K562 (cell line): Measurements from ENCODE around the gene PRKACA. TPM values are rescaled to one million over a fixed set of nuclear protein-coding genes. Genes with fewer than 3 reads are reported as not detected.

Source experiments
- CBFA2T2 ChIP-seq: fragments of 450-650 bp; conservative IDR thresholded peaks from 2 replicates; pipeline ENCODE4 v1.6.1; 2017; ENCODE audit warnings: mild to moderate bottlenecking
- CBFA2T3 ChIP-seq: fragments of 450-650 bp; IDR thresholded peaks from 2 replicates; pipeline ENCODE4 v1.6.1; 2017
- KDM1A ChIP-seq, 2 experiments: fragments of 450-650 bp; IDR thresholded peaks; 2 replicates each; pipeline ENCODE4 v1.6.1; 2016; ENCODE audit warnings: mild to moderate bottlenecking in 2 of 2
- KLF10 ChIP-seq: fragments of 250-450 bp; sonication (Bioruptor Pico); IDR thresholded peaks from 2 replicates; pipeline ENCODE4 v1.6.1; 2021; ENCODE audit warnings: matching md5 sums
- MCM7 ChIP-seq, 2 experiments: fragments of 450-650 bp; IDR thresholded peaks; 2 replicates each; pipeline ENCODE4 v1.6.1; 2016 to 2018
- PHF21A ChIP-seq: fragments of 450-650 bp; IDR thresholded peaks from 2 replicates; pipeline ENCODE4 v1.6.1; 2017; ENCODE audit warnings: low read depth, borderline replicate concordance
- POLR2A ChIP-seq: fragments of 450-650 bp; conservative IDR thresholded peaks from 2 replicates; pipeline ENCODE4 v1.6.1; 2016
- RBM15 ChIP-seq: fragments of 200-400 bp; formaldehyde crosslinking; IDR thresholded peaks from 2 replicates; pipeline ENCODE4 v1.6.1; 2018; ENCODE audit warnings: mild to moderate bottlenecking, low read length, moderate library complexity; ENCODE audit not compliant: insufficient read depth
- SRSF7 ChIP-seq: fragments of 200-400 bp; formaldehyde crosslinking; optimal IDR thresholded peaks from 2 replicates; pipeline ENCODE3; 2017; ENCODE audit warnings: mild to moderate bottlenecking, low read depth, low read length
- TAF15 ChIP-seq: fragments of 200-400 bp; formaldehyde crosslinking; IDR thresholded peaks from 2 replicates; pipeline ENCODE4 v1.6.1; 2017; ENCODE audit warnings: mild to moderate bottlenecking, low read depth, low read length, moderate library complexity
- TRIM24 ChIP-seq, 2 experiments: fragments of 450-650 bp; IDR thresholded peaks; 2 replicates each; pipeline ENCODE4 v1.6.1; 2016
- ZFP1 ChIP-seq: fragments of 450-650 bp; formaldehyde crosslinking; IDR thresholded peaks from 2 replicates; pipeline ENCODE4 v1.4.0; 2020; ENCODE audit warnings: mild to moderate bottlenecking, mixed read lengths
- ZKSCAN8 ChIP-seq: fragments of 200-800 bp; sonication (Bioruptor generic); IDR thresholded peaks from 2 replicates; pipeline ENCODE4 v1.6.1; 2016; ENCODE audit warnings: missing genetic modification characterization, missing compliant biosample characterization
- ZNF253 ChIP-seq: fragments of 250-450 bp; sonication (Bioruptor Pico); conservative IDR thresholded peaks from 2 replicates; pipeline ENCODE4 v1.6.1; 2021; ENCODE audit warnings: mild to moderate bottlenecking
- ZNF584 ChIP-seq: fragments of 200-800 bp; sonication (Bioruptor generic); IDR thresholded peaks from 2 replicates; pipeline ENCODE4 v1.6.1; 2016; ENCODE audit warnings: low read depth, mild to moderate bottlenecking, missing genetic modification characterization, missing compliant biosample characterization
- ZNF668 ChIP-seq: fragments of 250-450 bp; sonication (Bioruptor Pico); IDR thresholded peaks from 2 replicates; pipeline ENCODE4 v1.8.0; 2022; ENCODE audit warnings: mild to moderate bottlenecking, inconsistent platforms
- ZNF717 ChIP-seq: fragments of 250-450 bp; sonication (Bioruptor Pico); IDR thresholded peaks from 2 replicates; pipeline ENCODE4 v1.5.0; 2021
- ZNF778 ChIP-seq: fragments of 450-650 bp; formaldehyde crosslinking; IDR thresholded peaks from 2 replicates; pipeline ENCODE4 v1.4.0; 2020; ENCODE audit warnings: mild to moderate bottlenecking, moderate library complexity
- polyA plus RNA-seq, 8 experiments: library from polyadenylated mRNA; depleted of rRNA in 4 of 8; stranded (reverse) in 5 of 8; unstranded in 3 of 8; fragments of >200 nt; fragmentation: Nextera tagmentation in 2 of 8; fragmentation: Illumina TruSeq in 1 of 8; extraction: Ambion mirVana in 2 of 8; extraction: Trizol in 1 of 8; gene quantifications; 2 replicates each; pipeline versions ENCODE4 v1.2.1 to v1.2.3, GENCODE V29; 2011 to 2014; ENCODE audit warnings: inconsistent platforms in 1 of 8, missing spikeins in 1 of 8
- total RNA-seq, 7 experiments: library from RNA; depleted of rRNA in 6 of 7; stranded (reverse); fragments of >200 nt in 6 of 7; fragmentation: Illumina TruSeq in 2 of 7; extraction: Trizol in 2 of 7; gene quantifications; 2 replicates each; pipeline versions ENCODE4 v1.2.1 to v1.2.3, GENCODE V29; 2011 to 2021; ENCODE audit warnings: low replicate concordance in 1 of 7
- TF ChIP-seq, protein P1 (sequence below): fragments of 250-450 bp; sonication (Bioruptor Pico); IDR thresholded peaks from 2 replicates; pipeline ENCODE4 v1.4.0; 2020; ENCODE audit warnings: mild to moderate bottlenecking
- TF ChIP-seq, protein P2 (sequence below): fragments of 200-400 bp; formaldehyde crosslinking; IDR thresholded peaks from 2 replicates; pipeline ENCODE4 v1.6.1; 2017; ENCODE audit warnings: mild to moderate bottlenecking, low read depth, low read length, moderate library complexity
- TF ChIP-seq, protein P3 (sequence below), 2 experiments: fragments of 450-650 bp in 1 of 2; IDR thresholded peaks; 2 replicates each; pipeline ENCODE4 v1.6.1; 2011 to 2017; ENCODE audit warnings: low read depth in 2 of 2, antibody characterized with exemption in 1 of 2, borderline replicate concordance in 1 of 2, low read length in 1 of 2, mild to moderate bottlenecking in 1 of 2, mixed read lengths in 1 of 2; ENCODE audit not compliant: control insufficient read depth in 1 of 2
- TF ChIP-seq, protein P4 (sequence below): fragments of 250-450 bp; sonication (Bioruptor Pico); IDR thresholded peaks from 2 replicates; pipeline ENCODE4 v1.5.0; 2020; ENCODE audit warnings: mild to moderate bottlenecking, borderline replicate concordance

PRKACA gene
- total and polyA plus RNA-seq, 9 of the 15 experiments (the other 6 are each of a cell fraction or from before 2014, with no cell fraction given), result 1.2 to 63.1 (median 13.0) TPM

DNA sequence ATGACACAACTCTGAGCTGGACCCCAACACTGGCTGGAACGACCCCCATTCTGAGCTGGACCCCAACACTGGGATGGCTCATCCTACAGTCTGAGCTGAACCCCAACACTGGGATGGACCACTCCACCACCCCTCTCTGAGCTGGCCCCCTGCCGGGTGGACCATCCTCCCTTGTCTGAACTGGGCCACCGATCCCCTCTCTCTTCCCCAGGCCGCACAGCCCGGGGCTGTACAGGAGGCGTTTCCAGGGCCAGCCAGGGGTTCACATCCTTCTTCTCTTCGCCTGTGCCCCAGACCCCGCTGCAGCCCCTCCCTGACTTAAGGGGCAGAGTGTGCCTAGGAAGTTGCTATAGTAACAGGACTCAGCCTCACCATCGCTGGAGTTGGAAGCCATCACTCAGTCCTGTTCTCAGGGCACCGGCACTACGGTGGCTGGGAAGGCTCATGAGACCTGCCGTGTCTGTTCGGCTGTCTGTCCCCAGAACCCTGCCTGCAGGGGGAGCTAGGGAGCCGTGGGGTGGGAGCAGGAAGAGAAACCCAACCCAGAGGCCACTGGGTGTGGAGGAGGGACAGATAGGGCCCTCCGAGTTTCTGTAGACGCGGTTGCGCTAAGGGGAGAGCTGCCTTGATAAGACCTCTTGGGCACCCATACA is 3.7 kb downstream of the PRKACA start (continued):
- no peak for TF ChIP-seq ZNF668 (CRISPR knock-in tag)
- TF ChIP-seq, protein P1, sequence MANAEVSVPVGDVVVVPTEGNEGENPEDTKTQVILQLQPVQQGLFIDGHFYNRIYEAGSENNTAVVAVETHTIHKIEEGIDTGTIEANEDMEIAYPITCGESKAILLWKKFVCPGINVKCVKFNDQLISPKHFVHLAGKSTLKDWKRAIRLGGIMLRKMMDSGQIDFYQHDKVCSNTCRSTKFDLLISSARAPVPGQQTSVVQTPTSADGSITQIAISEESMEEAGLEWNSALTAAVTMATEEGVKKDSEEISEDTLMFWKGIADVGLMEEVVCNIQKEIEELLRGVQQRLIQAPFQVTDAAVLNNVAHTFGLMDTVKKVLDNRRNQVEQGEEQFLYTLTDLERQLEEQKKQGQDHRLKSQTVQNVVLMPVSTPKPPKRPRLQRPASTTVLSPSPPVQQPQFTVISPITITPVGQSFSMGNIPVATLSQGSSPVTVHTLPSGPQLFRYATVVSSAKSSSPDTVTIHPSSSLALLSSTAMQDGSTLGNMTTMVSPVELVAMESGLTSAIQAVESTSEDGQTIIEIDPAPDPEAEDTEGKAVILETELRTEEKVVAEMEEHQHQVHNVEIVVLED (CRISPR knock-in tag), result no peak
- TF ChIP-seq ZNF584, result no peak
- TF ChIP-seq, protein P2, sequence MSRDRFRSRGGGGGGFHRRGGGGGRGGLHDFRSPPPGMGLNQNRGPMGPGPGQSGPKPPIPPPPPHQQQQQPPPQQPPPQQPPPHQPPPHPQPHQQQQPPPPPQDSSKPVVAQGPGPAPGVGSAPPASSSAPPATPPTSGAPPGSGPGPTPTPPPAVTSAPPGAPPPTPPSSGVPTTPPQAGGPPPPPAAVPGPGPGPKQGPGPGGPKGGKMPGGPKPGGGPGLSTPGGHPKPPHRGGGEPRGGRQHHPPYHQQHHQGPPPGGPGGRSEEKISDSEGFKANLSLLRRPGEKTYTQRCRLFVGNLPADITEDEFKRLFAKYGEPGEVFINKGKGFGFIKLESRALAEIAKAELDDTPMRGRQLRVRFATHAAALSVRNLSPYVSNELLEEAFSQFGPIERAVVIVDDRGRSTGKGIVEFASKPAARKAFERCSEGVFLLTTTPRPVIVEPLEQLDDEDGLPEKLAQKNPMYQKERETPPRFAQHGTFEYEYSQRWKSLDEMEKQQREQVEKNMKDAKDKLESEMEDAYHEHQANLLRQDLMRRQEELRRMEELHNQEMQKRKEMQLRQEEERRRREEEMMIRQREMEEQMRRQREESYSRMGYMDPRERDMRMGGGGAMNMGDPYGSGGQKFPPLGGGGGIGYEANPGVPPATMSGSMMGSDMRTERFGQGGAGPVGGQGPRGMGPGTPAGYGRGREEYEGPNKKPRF, result no peak
- TF ChIP-seq ZNF717 (CRISPR knock-in tag), result no peak
- no peak for TF ChIP-seq CBFA2T2
- TF ChIP-seq, protein P3, sequence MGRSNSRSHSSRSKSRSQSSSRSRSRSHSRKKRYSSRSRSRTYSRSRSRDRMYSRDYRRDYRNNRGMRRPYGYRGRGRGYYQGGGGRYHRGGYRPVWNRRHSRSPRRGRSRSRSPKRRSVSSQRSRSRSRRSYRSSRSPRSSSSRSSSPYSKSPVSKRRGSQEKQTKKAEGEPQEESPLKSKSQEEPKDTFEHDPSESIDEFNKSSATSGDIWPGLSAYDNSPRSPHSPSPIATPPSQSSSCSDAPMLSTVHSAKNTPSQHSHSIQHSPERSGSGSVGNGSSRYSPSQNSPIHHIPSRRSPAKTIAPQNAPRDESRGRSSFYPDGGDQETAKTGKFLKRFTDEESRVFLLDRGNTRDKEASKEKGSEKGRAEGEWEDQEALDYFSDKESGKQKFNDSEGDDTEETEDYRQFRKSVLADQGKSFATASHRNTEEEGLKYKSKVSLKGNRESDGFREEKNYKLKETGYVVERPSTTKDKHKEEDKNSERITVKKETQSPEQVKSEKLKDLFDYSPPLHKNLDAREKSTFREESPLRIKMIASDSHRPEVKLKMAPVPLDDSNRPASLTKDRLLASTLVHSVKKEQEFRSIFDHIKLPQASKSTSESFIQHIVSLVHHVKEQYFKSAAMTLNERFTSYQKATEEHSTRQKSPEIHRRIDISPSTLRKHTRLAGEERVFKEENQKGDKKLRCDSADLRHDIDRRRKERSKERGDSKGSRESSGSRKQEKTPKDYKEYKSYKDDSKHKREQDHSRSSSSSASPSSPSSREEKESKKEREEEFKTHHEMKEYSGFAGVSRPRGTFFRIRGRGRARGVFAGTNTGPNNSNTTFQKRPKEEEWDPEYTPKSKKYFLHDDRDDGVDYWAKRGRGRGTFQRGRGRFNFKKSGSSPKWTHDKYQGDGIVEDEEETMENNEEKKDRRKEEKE (IDR thresholded peaks at IDR 0.05; ENCODE audit: borderline replicate concordance in 1 of 2, control insufficient read depth in 1 of 2, low read depth in 2 of 2, low read length in 1 of 2), result no peak
- TF ChIP-seq KLF10, result no peak
- TF ChIP-seq CBFA2T3, result no peak
- no peak for TF ChIP-seq RBM15
- TF ChIP-seq MCM7 (IDR thresholded peaks at IDR 0.05), result peak in 1 of 2 experiments; percentile 82; a peak in 1 of 4 replicates
- TF ChIP-seq POLR2A, result no peak
- peak; percentile 87 to 93 for TF ChIP-seq KDM1A (IDR thresholded peaks at IDR 0.05)
- TF ChIP-seq SRSF7, result no peak
- TF ChIP-seq ZFP1 (CRISPR knock-in tag), result no peak
- no peak for TF ChIP-seq ZKSCAN8 (CRISPR knock-in tag)
- peak in 1 of 2 experiments; percentile 38; a peak in 1 of 4 replicates for TF ChIP-seq TRIM24 (IDR thresholded peaks at IDR 0.05)
- TF ChIP-seq ZNF778, result no peak
- TF ChIP-seq, protein P4, sequence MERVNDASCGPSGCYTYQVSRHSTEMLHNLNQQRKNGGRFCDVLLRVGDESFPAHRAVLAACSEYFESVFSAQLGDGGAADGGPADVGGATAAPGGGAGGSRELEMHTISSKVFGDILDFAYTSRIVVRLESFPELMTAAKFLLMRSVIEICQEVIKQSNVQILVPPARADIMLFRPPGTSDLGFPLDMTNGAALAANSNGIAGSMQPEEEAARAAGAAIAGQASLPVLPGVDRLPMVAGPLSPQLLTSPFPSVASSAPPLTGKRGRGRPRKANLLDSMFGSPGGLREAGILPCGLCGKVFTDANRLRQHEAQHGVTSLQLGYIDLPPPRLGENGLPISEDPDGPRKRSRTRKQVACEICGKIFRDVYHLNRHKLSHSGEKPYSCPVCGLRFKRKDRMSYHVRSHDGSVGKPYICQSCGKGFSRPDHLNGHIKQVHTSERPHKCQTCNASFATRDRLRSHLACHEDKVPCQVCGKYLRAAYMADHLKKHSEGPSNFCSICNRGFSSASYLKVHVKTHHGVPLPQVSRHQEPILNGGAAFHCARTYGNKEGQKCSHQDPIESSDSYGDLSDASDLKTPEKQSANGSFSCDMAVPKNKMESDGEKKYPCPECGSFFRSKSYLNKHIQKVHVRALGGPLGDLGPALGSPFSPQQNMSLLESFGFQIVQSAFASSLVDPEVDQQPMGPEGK, result no peak
- TF ChIP-seq PHF21A, result no peak
- no peak for TF ChIP-seq ZNF253 (CRISPR knock-in tag)
- TF ChIP-seq TAF15, result no peak
